Prostate gland (tissue), 2 donors: ENCODE results near the gene GTF2H3. TPM values are rescaled to one million over a fixed set of nuclear protein-coding genes. Genes with fewer than 3 reads are reported as not detected.

Source experiments
- DNase-seq: peaks from one replicate; pipeline ENCODE4 v3.0.0-alpha.2; 2019; ENCODE audit warnings: low spot score
- H3K27ac ChIP-seq, 2 donors: fragments of 200-600 bp; sonication (generic); 2 replicates each; pipeline ENCODE4 v1.5.1; 2017 to 2019
- H3K27me3 ChIP-seq: fragments of 200-600 bp; sonication (generic); replicated peaks from 2 replicates; pipeline ENCODE4 v1.5.1; 2019; ENCODE audit not compliant: insufficient read depth
- H3K36me3 ChIP-seq, 2 donors: fragments of 200-600 bp; sonication (generic); 1 replicate in 1 of 2; 2 replicates in 1 of 2; pipeline versions ENCODE4 v1.5.1 to v1.8.1; 2017 to 2019
- H3K4me1 ChIP-seq: fragments of 200-600 bp; sonication (generic); replicated peaks from 2 replicates; pipeline ENCODE4 v1.5.1; 2019
- H3K4me3 ChIP-seq, 2 donors: fragments of 200-600 bp; sonication (generic); 2 replicates each; pipeline ENCODE4 v1.5.1; 2017 to 2019
- H3K9me3 ChIP-seq: fragments of 200-600 bp; sonication (generic); 2 replicates; pipeline ENCODE4 v1.5.1; 2017
- CTCF ChIP-seq, 4 experiments: fragments of 200-600 bp in 2 of 4; fragments of 450-650 bp in 2 of 4; sonication (generic) in 2 of 4; IDR thresholded peaks; 1 replicate in 3 of 4; 2 replicates in 1 of 4; pipeline ENCODE4 v1.5.1; 2016 to 2019; ENCODE audit warnings: antibody characterized with exemption in 4 of 4, mild to moderate bottlenecking in 2 of 4, moderate library complexity in 2 of 4
- POLR2A ChIP-seq: fragments of 450-650 bp; IDR thresholded peaks from one replicate; pipeline ENCODE4 v1.6.1; 2016; ENCODE audit warnings: antibody characterized with exemption, mild to moderate bottlenecking
- POLR2AphosphoS5 ChIP-seq: sonication (generic); formaldehyde crosslinking; IDR thresholded peaks from one replicate; pipeline ENCODE4 v1.6.1; 2017; ENCODE audit warnings: antibody characterized with exemption
- WGBS: methylation state at CpG from one replicate; pipeline ENCODE4 v1.1.5; 2018; 5-methylcytosine and 5-hydroxymethylcytosine counted together
- intact Hi-C: fragments of 100-400 bp; cut with DNase I; formaldehyde crosslinking; loops from one replicate; pipeline ENCODE4 v1.14.2; 2022
- total RNA-seq, 2 donors: library from RNA; depleted of rRNA; stranded (reverse); fragments of >200 nt; gene quantifications; one replicate each; pipeline ENCODE4 v1.1.0, GENCODE V29; 2016

GTF2H3 gene
- total RNA-seq, 2 donors from 2014 or later: 28.0 to 50.1 TPM

GRCh38 chr12:123614531-123614930, 19.1 kb upstream of the GTF2H3 start:
- H3K4me1 ChIP-seq: no peaks in the 10 kb centered on the region
- DNase-seq: no peak
- no peak overlapping the region for H3K4me3 ChIP-seq
- TF ChIP-seq POLR2AphosphoS5 (no peak), POLR2A (no peak), CTCF (IDR thresholded peaks at IDR 0.05) (no peak)
- peaks cover 4 to 18% of the 10 kb centered on the region in 2 donors for H3K36me3 ChIP-seq
- H3K27ac ChIP-seq: no peak overlapping the region
- intact Hi-C loops: no loop called here
- no peaks in the 10 kb centered on the region for H3K9me3 ChIP-seq
- no peaks in the 10 kb centered on the region for H3K27me3 ChIP-seq
- 67% methylated on average over 4 of the region's 4 CpGs for WGBS

GRCh38 chr12:123617144-123617543, 16.5 kb upstream of the GTF2H3 start:
- Histone ChIP-seq H3K27me3 (no peaks in the 10 kb centered on the region), H3K27ac (no peak overlapping the region), H3K9me3 (no peaks in the 10 kb centered on the region), H3K4me3 (no peak overlapping the region), H3K36me3 (peaks cover 10 to 12% of the 10 kb centered on the region in 2 donors), H3K4me1 (no peaks in the 10 kb centered on the region)
- no peak for DNase-seq
- 93% methylated on average over 3 of the region's 3 CpGs for WGBS
- intact Hi-C loops: no loop called here
- TF ChIP-seq POLR2AphosphoS5 (no peak), POLR2A (no peak), CTCF (IDR thresholded peaks at IDR 0.05) (no peak)

GRCh38 chr12:123617580-123617979, 16.0 kb upstream of the GTF2H3 start:
- TF ChIP-seq POLR2AphosphoS5 (no peak), CTCF (IDR thresholded peaks at IDR 0.05) (no peak), POLR2A (no peak)
- 88% methylated on average over 13 of the region's 13 CpGs for WGBS
- H3K9me3 ChIP-seq: no peaks in the 10 kb centered on the region
- no peaks in the 10 kb centered on the region for H3K27me3 ChIP-seq
- peaks cover 10 to 12% of the 10 kb centered on the region in 2 donors for H3K36me3 ChIP-seq
- H3K27ac ChIP-seq: no peak overlapping the region
- no peak for DNase-seq
- intact Hi-C loops: no loop called here
- no peaks in the 10 kb centered on the region for H3K4me1 ChIP-seq
- H3K4me3 ChIP-seq: no peak overlapping the region

- TF ChIP-seq POLR2AphosphoS5 (no peak), CTCF (IDR thresholded peaks at IDR 0.05) (no peak), POLR2A (no peak)
- Histone ChIP-seq H3K27me3 (no peaks in the 10 kb centered on the region), H3K9me3 (no peaks in the 10 kb centered on the region), H3K4me3 (no peak overlapping the region), H3K27ac (no peak overlapping the region), H3K36me3 (peaks cover 10 to 11% of the 10 kb centered on the region in 2 donors), H3K4me1 (no peaks in the 10 kb centered on the region)
- intact Hi-C loops: no loop called here
- no peak for DNase-seq
- 74% methylated on average over 8 of the region's 8 CpGs for WGBS
Measured at GRCh38 chr12:123621101-123621500, 12.5 kb upstream of the GTF2H3 start.

GRCh38 chr12:123621619-123622530, 11.8 kb upstream of the GTF2H3 start:
- TF ChIP-seq CTCF (IDR thresholded peaks at IDR 0.05): no peak
- no peak for TF ChIP-seq POLR2A
- no peak for TF ChIP-seq POLR2AphosphoS5
- no peak overlapping the region for H3K27ac ChIP-seq
- WGBS: 81% methylated on average over 15 of the region's 15 CpGs
- peaks cover 10 to 12% of the 10 kb centered on the region in 2 donors for H3K36me3 ChIP-seq
- H3K9me3 ChIP-seq: no peaks in the 10 kb centered on the region
- DNase-seq: no peak
- H3K4me1 ChIP-seq: no peaks in the 10 kb centered on the region
- intact Hi-C loops: no loop called here
- H3K4me3 ChIP-seq: no peak overlapping the region
- H3K27me3 ChIP-seq: no peaks in the 10 kb centered on the region
